Measurements from ENCODE around the gene STPG4. TPM values are rescaled to one million over a fixed set of nuclear protein-coding genes. Genes with fewer than 3 reads are reported as not detected.
A peak's percentile ranks its signal among the peaks of the same experiment; 100 is the strongest.

Gene STPG4
- total RNA-seq, 4 donors from 2014 or later = 0.22 to 1.1 (median 0.42) TPM; not detected in 1

DNA sequence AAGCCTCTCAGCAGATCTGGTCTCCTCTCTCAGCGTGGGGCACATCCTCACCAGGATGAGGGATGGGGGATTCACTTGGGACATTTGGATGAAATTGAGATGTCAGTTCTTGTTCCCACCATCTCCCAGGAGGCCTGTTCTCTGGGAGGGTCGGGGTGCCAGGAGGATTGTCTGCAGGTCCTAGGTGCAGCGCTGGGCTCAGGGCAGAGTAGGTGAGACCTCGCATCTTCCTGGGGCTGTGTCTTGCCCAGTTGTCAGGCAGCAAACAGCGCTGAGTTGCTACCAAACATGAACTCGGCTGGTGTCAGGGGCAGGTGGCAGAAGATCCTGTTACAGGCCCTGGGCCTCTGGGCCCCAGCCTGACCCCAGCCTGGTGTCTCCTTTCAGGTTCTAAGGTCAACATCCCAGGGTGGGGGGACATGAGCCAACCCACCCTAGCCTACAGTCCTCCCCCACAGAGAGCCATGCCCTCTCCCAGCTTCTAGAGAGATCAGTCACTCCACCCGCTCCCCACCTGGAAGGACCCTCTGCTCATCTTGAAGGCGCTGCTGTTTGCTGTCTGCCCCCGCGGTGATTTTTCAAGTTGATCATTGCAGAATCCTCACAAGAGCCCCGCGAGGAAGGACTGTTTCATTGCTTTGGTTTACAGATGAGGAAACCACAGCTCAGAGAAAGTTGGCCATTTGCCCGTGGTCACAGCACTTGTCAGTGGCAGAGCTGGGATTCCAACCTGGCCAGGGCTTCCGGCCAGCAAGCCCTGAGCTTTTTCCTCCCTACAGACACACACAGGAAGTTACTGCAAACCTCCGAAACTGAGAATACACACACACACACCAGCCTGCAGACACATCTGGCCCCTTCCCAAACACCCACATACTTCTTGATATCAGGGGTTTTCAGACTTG is 83.9 kb downstream of the STPG4 start:
- Histone ChIP-seq H3K9me3 (no peaks in the 10 kb centered on the region), H3K36me3 (peaks cover 5 to 7% of the 10 kb centered on the region in 2 donors), H3K27ac (peak overlapping the region; percentile 78 to 96 (median 91)), H3K27me3 (no peaks in the 10 kb centered on the region), H3K4me3 (replicated peaks in 1 of 3) (no peak overlapping the region), H3K4me1 (peaks cover 30 to 78% of the 10 kb centered on the region in 2 donors)
- DNase-seq = peak; percentile 56 to 58
- intact Hi-C loops (cut with DNase I) = no loop called here
- no peak for TF ChIP-seq POLR2A (IDR thresholded peaks at IDR 0.05)
- TF ChIP-seq, protein P1, sequence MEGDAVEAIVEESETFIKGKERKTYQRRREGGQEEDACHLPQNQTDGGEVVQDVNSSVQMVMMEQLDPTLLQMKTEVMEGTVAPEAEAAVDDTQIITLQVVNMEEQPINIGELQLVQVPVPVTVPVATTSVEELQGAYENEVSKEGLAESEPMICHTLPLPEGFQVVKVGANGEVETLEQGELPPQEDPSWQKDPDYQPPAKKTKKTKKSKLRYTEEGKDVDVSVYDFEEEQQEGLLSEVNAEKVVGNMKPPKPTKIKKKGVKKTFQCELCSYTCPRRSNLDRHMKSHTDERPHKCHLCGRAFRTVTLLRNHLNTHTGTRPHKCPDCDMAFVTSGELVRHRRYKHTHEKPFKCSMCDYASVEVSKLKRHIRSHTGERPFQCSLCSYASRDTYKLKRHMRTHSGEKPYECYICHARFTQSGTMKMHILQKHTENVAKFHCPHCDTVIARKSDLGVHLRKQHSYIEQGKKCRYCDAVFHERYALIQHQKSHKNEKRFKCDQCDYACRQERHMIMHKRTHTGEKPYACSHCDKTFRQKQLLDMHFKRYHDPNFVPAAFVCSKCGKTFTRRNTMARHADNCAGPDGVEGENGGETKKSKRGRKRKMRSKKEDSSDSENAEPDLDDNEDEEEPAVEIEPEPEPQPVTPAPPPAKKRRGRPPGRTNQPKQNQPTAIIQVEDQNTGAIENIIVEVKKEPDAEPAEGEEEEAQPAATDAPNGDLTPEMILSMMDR (IDR thresholded peaks at IDR 0.05) = no peak
- WGBS, 2 donors = 60 to 65% methylated on average over 10 to 12 of the region's 15 CpGs

DNA sequence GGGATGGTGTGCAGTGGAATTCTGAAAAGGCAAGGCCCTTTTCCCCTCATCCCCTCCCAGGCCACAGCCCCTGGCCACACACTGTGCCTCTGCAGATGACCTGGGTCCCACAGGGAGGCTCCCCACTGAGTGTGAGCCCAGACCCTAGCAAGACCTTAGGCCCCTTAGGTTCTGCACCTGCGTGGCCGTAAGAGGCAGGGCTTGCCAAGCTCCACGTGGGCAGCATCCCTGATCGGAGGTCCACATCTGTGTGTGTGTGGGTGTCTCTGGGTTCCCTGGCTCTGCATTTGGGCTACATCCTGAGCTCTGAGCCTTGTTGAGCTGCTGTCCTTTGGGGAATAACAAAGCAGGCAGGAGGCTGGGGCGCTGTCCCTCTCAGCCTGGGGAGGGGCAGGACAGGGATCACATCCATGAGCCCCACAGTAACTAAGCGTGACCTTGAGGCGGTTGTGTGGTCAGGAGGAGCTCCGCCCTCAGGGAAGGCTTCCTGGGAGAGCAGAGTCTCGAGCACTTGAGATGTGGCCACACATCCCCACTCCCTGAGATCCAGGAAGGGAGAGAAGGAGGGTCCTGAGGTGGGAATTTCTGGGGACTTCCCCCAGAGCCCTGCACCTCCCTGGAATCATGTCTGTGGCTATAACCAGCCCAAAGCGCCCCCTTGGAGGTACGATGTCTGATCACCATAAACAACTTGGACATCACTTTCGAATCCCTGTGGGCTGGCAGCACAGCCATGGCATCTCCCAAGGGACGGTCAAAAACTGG is 84.8 kb downstream of the STPG4 start:
- no peak overlapping the region for H3K4me3 ChIP-seq (replicated peaks in 1 of 3)
- no peaks in the 10 kb centered on the region for H3K27me3 ChIP-seq
- peak in 1 of 2 donors; percentile 16 for TF ChIP-seq POLR2A (IDR thresholded peaks at IDR 0.05)
- TF ChIP-seq, protein P1 (IDR thresholded peaks at IDR 0.05) = no peak
- no peaks in the 10 kb centered on the region for H3K9me3 ChIP-seq
- H3K4me1 ChIP-seq = peaks cover 38 to 78% of the 10 kb centered on the region in 2 donors
- peak overlapping the region; percentile 78 to 96 (median 91) for H3K27ac ChIP-seq
- WGBS, 2 donors = 76 to 82% methylated on average over 5 to 13 of the region's 13 CpGs
- DNase-seq = no peak
- H3K36me3 ChIP-seq = peaks cover 5 to 7% of the 10 kb centered on the region in 2 donors
- intact Hi-C loops (cut with DNase I) = no loop called here

DNA sequence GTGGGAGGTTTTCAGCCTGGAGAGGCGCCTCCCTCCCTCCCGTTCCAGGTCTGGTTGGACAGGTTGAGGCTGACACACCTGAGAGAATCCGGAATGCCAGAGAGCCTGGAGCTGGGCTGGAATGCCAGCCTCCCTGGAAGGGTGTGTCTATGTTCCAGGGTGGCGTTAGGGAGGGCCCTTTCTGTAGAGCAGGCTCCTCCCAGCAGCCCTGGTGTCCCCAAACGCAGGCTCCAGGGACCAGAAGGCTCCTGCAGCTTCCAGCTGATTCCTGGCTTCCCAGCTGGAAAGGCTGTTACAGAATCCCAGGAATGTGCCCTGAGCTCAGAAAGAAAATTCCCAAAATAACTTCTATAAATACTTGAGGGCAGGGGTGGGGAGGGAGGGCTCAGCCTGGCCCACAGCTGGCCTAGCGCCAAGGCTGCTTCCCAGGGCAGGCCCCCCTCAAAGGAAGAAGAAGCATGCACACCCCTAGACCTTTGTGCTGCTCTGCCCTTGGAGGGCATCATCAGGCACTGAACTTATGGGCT is 85.4 kb downstream of the STPG4 start:
- intact Hi-C loops (cut with DNase I) = no loop called here
- peak in 1 of 2 donors; percentile 47 for TF ChIP-seq POLR2A (IDR thresholded peaks at IDR 0.05)
- TF ChIP-seq, protein P1 (IDR thresholded peaks at IDR 0.05) = no peak
- Histone ChIP-seq H3K27ac (peak overlapping the region; percentile 78 to 96 (median 91)), H3K9me3 (no peaks in the 10 kb centered on the region), H3K27me3 (no peaks in the 10 kb centered on the region), H3K4me3 (replicated peaks in 1 of 3) (no peak overlapping the region), H3K4me1 (peaks cover 40 to 77% of the 10 kb centered on the region in 2 donors), H3K36me3 (peaks cover 5 to 7% of the 10 kb centered on the region in 2 donors)
- WGBS, 2 donors = 17 to 25% methylated on average over 4 to 5 of the region's 6 CpGs
- DNase-seq = peak; percentile 96 to 97

DNA sequence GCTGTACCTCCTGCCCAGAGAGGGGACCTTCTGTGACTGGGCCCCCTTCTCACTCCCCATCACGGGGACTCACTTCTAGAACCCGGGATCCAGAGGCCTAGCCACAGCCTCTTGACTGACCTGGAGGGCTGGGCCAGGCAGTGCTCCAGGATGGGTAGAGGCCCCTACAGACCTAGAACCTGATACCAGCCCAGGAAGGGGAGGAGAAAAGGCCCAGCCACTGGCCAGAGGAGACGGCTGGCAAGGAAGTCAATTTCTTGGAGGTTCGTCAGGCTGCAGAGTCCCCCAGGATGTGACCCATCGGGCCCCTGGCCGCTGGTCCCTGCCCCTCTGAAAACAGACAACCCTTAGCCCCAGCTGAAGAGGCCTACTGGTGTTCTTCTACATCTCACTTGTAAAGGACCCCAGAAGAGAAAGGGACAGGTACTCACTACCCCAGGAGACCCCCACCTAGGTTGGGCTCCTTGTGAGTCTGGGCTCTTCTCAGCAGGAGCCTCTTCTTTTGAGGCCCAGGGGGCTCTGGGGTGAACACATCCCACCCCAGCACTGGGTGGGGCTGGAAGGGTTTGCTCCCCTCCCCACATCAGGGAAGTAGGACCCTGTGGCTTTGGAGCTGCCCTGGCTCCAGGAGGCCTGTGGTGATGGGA is 86.0 kb downstream of the STPG4 start:
- H3K4me3 ChIP-seq (replicated peaks in 1 of 3) = no peak overlapping the region
- H3K27me3 ChIP-seq = no peaks in the 10 kb centered on the region
- 43 to 46% methylated on average over 2 to 3 of the region's 6 CpGs for WGBS, 2 donors
- intact Hi-C loops (cut with DNase I) = no loop called here
- H3K9me3 ChIP-seq = no peaks in the 10 kb centered on the region
- H3K27ac ChIP-seq = peak overlapping the region; percentile 68 to 96 (median 91)
- H3K36me3 ChIP-seq = peaks cover 5 to 7% of the 10 kb centered on the region in 2 donors
- TF ChIP-seq, protein P1 (IDR thresholded peaks at IDR 0.05) = no peak
- no peak for TF ChIP-seq POLR2A (IDR thresholded peaks at IDR 0.05)
- peaks cover 40 to 77% of the 10 kb centered on the region in 2 donors for H3K4me1 ChIP-seq
- DNase-seq = no peak

All from thyroid gland (tissue), 4 donors.